H9 (cell line): ENCODE data around the gene ANKRD11. TPM values are rescaled to one million over a fixed set of nuclear protein-coding genes. Genes with fewer than 3 reads are reported as not detected.

Experiments used
- DNase-seq: peaks from one replicate; pipeline ENCODE4 v3.0.0-alpha.2; 2017
- H2AFZ ChIP-seq: one replicate; pipeline ENCODE4 v1.6.1; 2013; ENCODE audit warnings: mild to moderate bottlenecking, low read length, control low read depth, moderate library complexity
- H2AK5ac ChIP-seq: 2 replicates; pipeline ENCODE4 v1.6.1; 2013; ENCODE audit warnings: low read length, control low read depth, mixed read lengths; ENCODE audit not compliant: insufficient read length
- H2BK120ac ChIP-seq: one replicate; pipeline ENCODE4 v1.6.1; 2013; ENCODE audit warnings: low read depth, mild to moderate bottlenecking, low read length, control low read depth, inconsistent platforms; ENCODE audit not compliant: poor library complexity, severe bottlenecking
- H2BK12ac ChIP-seq: 2 replicates; pipeline ENCODE4 v1.6.1; 2013; ENCODE audit warnings: low read length, control low read depth, mixed read lengths, low read depth; ENCODE audit not compliant: insufficient read length
- H2BK15ac ChIP-seq: 2 replicates; pipeline ENCODE4 v1.6.1; 2013; ENCODE audit warnings: low read depth, low read length, control low read depth
- H2BK20ac ChIP-seq: one replicate; pipeline ENCODE4 v1.6.1; 2013; ENCODE audit warnings: low read depth, mild to moderate bottlenecking, low read length, control low read depth, inconsistent platforms; ENCODE audit not compliant: poor library complexity, severe bottlenecking
- H2BK5ac ChIP-seq: 2 replicates; pipeline ENCODE4 v1.6.1; 2013; ENCODE audit warnings: low read length, control low read depth, mixed read lengths; ENCODE audit not compliant: insufficient read length
- H3K14ac ChIP-seq: 2 replicates; pipeline ENCODE4 v1.6.1; 2013; ENCODE audit warnings: low read length, control low read depth; ENCODE audit not compliant: insufficient read depth
- H3K18ac ChIP-seq: 2 replicates; pipeline ENCODE4 v1.6.1; 2013; ENCODE audit warnings: low read depth, mild to moderate bottlenecking, mixed read lengths, low read length, control low read depth; ENCODE audit not compliant: insufficient read length
- H3K23ac ChIP-seq: 2 replicates; pipeline ENCODE4 v1.6.1; 2013; ENCODE audit warnings: low read length, control low read depth, mixed read lengths, low read depth; ENCODE audit not compliant: insufficient read length
- H3K23me2 ChIP-seq: 2 replicates; pipeline ENCODE4 v1.6.1; 2013; ENCODE audit warnings: low read depth, mild to moderate bottlenecking, mixed read lengths, low read length, control low read depth; ENCODE audit not compliant: insufficient read length, poor library complexity, severe bottlenecking
- H3K27ac ChIP-seq: 2 replicates; pipeline ENCODE4 v1.5.1; 2013; ENCODE audit warnings: low read length, control low read depth, mixed read lengths, low read depth; ENCODE audit not compliant: insufficient read length
- H3K27me3 ChIP-seq: 2 replicates; pipeline ENCODE4 v1.6.1; 2013; ENCODE audit warnings: low read length, control low read depth, inconsistent platforms; ENCODE audit not compliant: insufficient read depth
- H3K4ac ChIP-seq: 2 replicates; pipeline ENCODE4 v1.6.1; 2013; ENCODE audit warnings: low read depth, mild to moderate bottlenecking, control low read depth, inconsistent platforms, low read length, moderate library complexity
- H3K4me1 ChIP-seq: 2 replicates; pipeline ENCODE4 v1.6.1; 2013; ENCODE audit warnings: low read length, control low read depth, inconsistent platforms; ENCODE audit not compliant: insufficient read depth
- H3K4me2 ChIP-seq: 2 replicates; pipeline ENCODE4 v1.6.1; 2013; ENCODE audit warnings: low read length, control low read depth, mixed read lengths; ENCODE audit not compliant: insufficient read length, insufficient read depth
- H3K56ac ChIP-seq: 2 replicates; pipeline ENCODE4 v1.6.1; 2013; ENCODE audit warnings: low read depth, mild to moderate bottlenecking, mixed read lengths, low read length, control low read depth; ENCODE audit not compliant: insufficient read length
- H3K79me1 ChIP-seq: 2 replicates; pipeline ENCODE4 v1.6.1; 2013; ENCODE audit warnings: low read depth, mild to moderate bottlenecking, moderate library complexity, low read length, control low read depth, inconsistent platforms; ENCODE audit not compliant: insufficient read depth, poor library complexity, severe bottlenecking
- H3K79me2 ChIP-seq: 2 replicates; pipeline ENCODE4 v1.6.1; 2013; ENCODE audit warnings: low read length, control low read depth, inconsistent platforms; ENCODE audit not compliant: insufficient read depth
- H3K9ac ChIP-seq: 2 replicates; pipeline ENCODE4 v1.6.1; 2013; ENCODE audit warnings: low read length, control low read depth, mixed read lengths; ENCODE audit not compliant: insufficient read length; ENCODE audit errors: extremely low read depth
- H3K9me3 ChIP-seq: one replicate; pipeline ENCODE4 v1.6.1; 2013; ENCODE audit warnings: low read depth, low read length, inconsistent platforms; ENCODE audit not compliant: control insufficient read depth
- H3T11ph ChIP-seq: one replicate; pipeline ENCODE4 v1.6.1; 2013; ENCODE audit warnings: mild to moderate bottlenecking, low read length, control low read depth, inconsistent platforms
- H4K20me1 ChIP-seq: one replicate; pipeline ENCODE4 v1.6.1; 2013; ENCODE audit not compliant: control insufficient read depth, insufficient read length, insufficient read depth
- H4K5ac ChIP-seq: 2 replicates; pipeline ENCODE4 v1.6.1; 2013; ENCODE audit warnings: low read depth, mild to moderate bottlenecking, mixed read lengths, low read length, control low read depth; ENCODE audit not compliant: insufficient read length
- H4K8ac ChIP-seq: replicated peaks from 2 replicates; pipeline ENCODE4 v1.6.1; 2013; ENCODE audit warnings: low read length, control low read depth, mixed read lengths, low read depth; ENCODE audit not compliant: insufficient read length
- H4K91ac ChIP-seq: 2 replicates; pipeline ENCODE4 v1.6.1; 2013; ENCODE audit warnings: low read depth, mild to moderate bottlenecking, moderate library complexity, mixed read lengths, low read length, control low read depth; ENCODE audit not compliant: insufficient read length
- H3K27ac Mint-ChIP-seq, 3 experiments: 2 replicates in 2 of 3; 3 replicates in 1 of 3; pipeline ENCODE4 v1.8.0; 2020 to 2021; ENCODE audit warnings: mixed read lengths in 3 of 3, mild to moderate bottlenecking in 1 of 3, moderate library complexity in 1 of 3
- H3K27me3 Mint-ChIP-seq: 2 replicates; pipeline ENCODE4 v1.8.0; 2021; ENCODE audit warnings: low read depth, mild to moderate bottlenecking, moderate library complexity, mixed read lengths
- H3K36me3 Mint-ChIP-seq, 3 experiments: 2 replicates in 2 of 3; 3 replicates in 1 of 3; pipeline ENCODE4 v1.8.0; 2020 to 2021; ENCODE audit warnings: low read depth in 3 of 3, mixed read lengths in 3 of 3; ENCODE audit not compliant: insufficient read depth in 1 of 3
- H3K4me1 Mint-ChIP-seq, 2 experiments: 2 replicates each; pipeline ENCODE4 v1.8.0; 2020; ENCODE audit warnings: mixed read lengths in 2 of 2
- H3K4me3 Mint-ChIP-seq, 2 experiments: 2 replicates in 1 of 2; 3 replicates in 1 of 2; pipeline ENCODE4 v1.8.0; 2020 to 2021; ENCODE audit warnings: mild to moderate bottlenecking in 2 of 2, mixed read lengths in 2 of 2, moderate library complexity in 1 of 2
- H3K9me3 Mint-ChIP-seq, 2 experiments: 2 replicates in 1 of 2; 3 replicates in 1 of 2; pipeline ENCODE4 v1.8.0; 2020; ENCODE audit warnings: mild to moderate bottlenecking in 2 of 2, mixed read lengths in 2 of 2, moderate library complexity in 1 of 2
- CTCF ChIP-seq: fragments of 200-600 bp; sonication (generic); conservative IDR thresholded peaks from 3 replicates; pipeline ENCODE4 v1.8.0; 2021; ENCODE audit warnings: antibody characterized with exemption, mild to moderate bottlenecking
- WGBS: extraction: QIAGEN DNeasy Blood & Tissue Kit; methylation state at CpG from one replicate; pipeline ENCODE4 v1.1.7; 2013; ENCODE audit warnings: missing lambda C conversion rate, low lambda C conversion rate, mixed read lengths; ENCODE audit not compliant: insufficient read length; ENCODE audit errors: extremely low coverage; 5-methylcytosine and 5-hydroxymethylcytosine counted together
- total RNA-seq: library from RNA; stranded (reverse); gene quantifications from 2 replicates; pipeline ENCODE4 v1.2.1, GENCODE V29; 2021

Gene ANKRD11
- total RNA-seq, 1 experiment from 2014 or later: 181 TPM

- Histone ChIP-seq H4K20me1 (peaks cover 6% of the 10 kb centered on the region), H2BK120ac (no peak overlapping the region), H3K79me1 (peaks cover 4% of the 10 kb centered on the region), H2BK12ac (no peak overlapping the region), H3K27me3 (no peaks in the 10 kb centered on the region), H3K23ac (no peak overlapping the region), H3K18ac (no peak overlapping the region), H3K79me2 (peaks cover 57% of the 10 kb centered on the region), H2BK15ac (no peak overlapping the region), H2AK5ac (no peak overlapping the region), H3K27ac (no peak overlapping the region), H3K9me3 (no peaks in the 10 kb centered on the region), H3K56ac (no peak overlapping the region), H2BK5ac (no peak overlapping the region), H3K23me2 (no peaks in the 10 kb centered on the region), H3K14ac (no peak overlapping the region), H3K9ac (no peak overlapping the region), H4K5ac (no peak overlapping the region), H2AFZ (no peak overlapping the region), H3K4me1 (no peaks in the 10 kb centered on the region; the same call in 1 of the 2 replicates), H3T11ph (no peak overlapping the region), H4K91ac (no peak overlapping the region), H3K4me2 (no peak overlapping the region), H2BK20ac (no peak overlapping the region), H4K8ac (no peak overlapping the region), H3K4ac (no peak overlapping the region)
- no CpG with 5 or more reads among the region's 7 CpGs for WGBS
- Mint-ChIP-seq H3K4me3 (no peak overlapping the region), H3K27me3 (peaks cover 2% of the 10 kb centered on the region; the same call in 1 of the 2 replicates), H3K36me3 (peaks cover 0 to 3% (median 2%) of the 10 kb centered on the region in 3 experiments; a peak in 3 of 7 replicates), H3K27ac (peak overlapping the region; percentile 51 to 85 (median 77)), H3K9me3 (no peaks in the 10 kb centered on the region), H3K4me1 (peaks cover 46 to 52% of the 10 kb centered on the region in 2 experiments)
- TF ChIP-seq CTCF: no peak
- DNase-seq: no peak
Measured at GRCh38 chr16:89332902-89333245, 157.5 kb downstream of the ANKRD11 start.
